ENCODE measurements around the gene OR2AT4.
"Not testable (repeated sequence)": the region's sequence is repeated elsewhere in the genome, so short reads cannot be mapped to it uniquely, and the experiment has no call there.

The OR2AT4 gene

DNA sequence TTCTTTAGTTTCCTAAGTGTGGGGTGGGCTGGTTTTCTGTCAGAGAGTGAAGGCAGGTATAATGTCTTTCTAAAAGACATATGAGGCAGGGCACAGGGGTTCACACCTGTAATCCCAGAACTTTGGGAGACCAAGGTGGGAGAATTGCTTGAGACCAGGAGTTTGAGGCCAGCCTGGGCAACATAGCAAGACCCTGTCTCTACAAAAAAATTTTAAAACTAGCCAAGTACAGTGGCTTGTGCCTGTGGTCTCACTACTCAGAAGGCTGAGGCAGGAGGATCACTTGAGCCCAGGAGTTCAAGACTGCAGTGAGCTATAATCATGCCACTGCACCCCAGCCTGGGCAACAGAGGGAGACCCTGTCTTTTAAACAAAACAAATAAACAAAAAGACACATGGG is 2.3 kb downstream of the OR2AT4 start:
- not testable (repeated sequence) for H3K36me3 Mint-ChIP-seq; H3K4me1 Mint-ChIP-seq; H3K4me3 Mint-ChIP-seq; DNase-seq; ATAC-seq (replicated peaks); H3K9me3 Mint-ChIP-seq; H3K27ac Mint-ChIP-seq
- H3K27me3 Mint-ChIP-seq = peaks cover 24 to 45% of the 10 kb centered on the region in 2 donors

DNA sequence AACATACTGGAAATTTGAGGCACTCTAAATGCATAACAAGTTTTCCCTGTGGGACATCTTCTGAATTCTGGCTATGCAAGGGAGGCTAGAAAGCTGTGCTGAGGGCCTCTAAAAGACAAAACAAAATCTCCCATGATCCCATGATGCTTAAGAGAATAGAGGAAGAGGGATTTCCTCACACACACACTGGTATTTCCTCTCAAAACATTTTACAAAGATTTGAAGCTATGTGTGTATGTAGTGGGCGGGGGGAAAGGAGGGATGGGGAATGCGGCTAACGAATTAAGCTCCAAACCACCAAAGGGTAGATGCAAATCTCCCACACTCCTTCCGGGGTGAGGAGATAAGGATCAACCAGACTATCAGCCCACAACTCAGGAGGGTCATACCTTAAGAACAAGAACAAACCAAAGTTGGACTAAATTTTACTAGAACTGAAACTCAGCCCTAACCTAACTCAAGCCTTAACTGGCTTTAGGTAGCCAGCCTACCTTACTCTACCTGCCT is 6.0 kb downstream of the OR2AT4 start:
- no peak overlapping the region for H3K27ac Mint-ChIP-seq
- H3K4me3 Mint-ChIP-seq = no peak overlapping the region
- no peaks in the 10 kb centered on the region for H3K4me1 Mint-ChIP-seq
- no peak for ATAC-seq (replicated peaks)
- no peak for DNase-seq
- peaks cover 6 to 12% of the 10 kb centered on the region in 2 donors for H3K9me3 Mint-ChIP-seq
- no peaks in the 10 kb centered on the region for H3K36me3 Mint-ChIP-seq
- peaks cover 24 to 40% of the 10 kb centered on the region in 2 donors for H3K27me3 Mint-ChIP-seq

DNA sequence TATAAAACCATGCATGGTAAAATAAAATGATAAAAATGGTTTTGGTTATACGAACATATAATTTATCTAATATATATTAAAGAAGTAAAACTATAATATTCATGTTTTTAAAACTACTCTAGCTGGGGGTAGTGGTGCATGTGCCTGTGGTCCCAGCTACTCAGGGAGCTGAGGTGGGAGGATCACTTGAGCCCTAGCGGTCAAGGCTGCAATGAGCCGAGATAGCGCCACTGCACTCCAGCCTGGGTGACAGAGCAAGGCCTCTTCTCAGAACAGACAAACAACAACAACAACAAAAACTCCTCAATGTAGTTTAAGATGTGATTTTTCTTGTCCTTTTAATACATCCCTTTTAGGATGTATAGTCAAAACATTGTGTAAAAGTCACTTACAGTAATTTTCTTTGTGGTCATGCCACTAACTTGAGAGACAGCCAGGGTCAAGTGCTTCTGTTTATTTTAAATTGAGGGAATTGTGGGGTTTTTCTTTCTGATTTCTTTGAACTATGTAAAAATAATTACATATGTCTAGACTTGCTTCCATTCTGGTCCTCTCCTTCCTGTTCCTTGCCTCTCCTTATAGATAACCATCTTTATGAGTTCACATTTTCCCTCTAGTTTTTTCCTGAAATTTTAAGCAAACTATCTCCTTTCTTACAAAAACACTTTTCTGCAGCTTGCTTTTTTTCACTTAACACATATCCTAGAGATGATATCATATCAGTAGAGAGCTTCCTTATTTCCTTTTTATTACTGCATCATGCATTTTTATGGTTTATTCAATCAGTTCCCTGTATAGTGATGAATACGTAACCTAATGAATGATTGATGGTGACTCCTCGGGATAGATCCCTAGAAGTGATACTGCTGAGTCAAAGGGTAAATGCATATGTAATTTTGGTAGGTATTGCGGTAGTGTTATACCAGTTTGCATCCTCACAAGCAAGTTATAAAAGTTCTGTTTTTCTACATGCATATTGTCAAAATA is 9.1 kb downstream of the OR2AT4 start:
- ATAC-seq (replicated peaks) (no peak), DNase-seq (no peak)
- H3K4me1 Mint-ChIP-seq = no peaks in the 10 kb centered on the region
- no peak overlapping the region for H3K27ac Mint-ChIP-seq
- H3K27me3 Mint-ChIP-seq = peaks cover 29 to 39% of the 10 kb centered on the region in 2 donors
- H3K9me3 Mint-ChIP-seq = peaks cover 6 to 12% of the 10 kb centered on the region in 2 donors
- H3K4me3 Mint-ChIP-seq = no peak overlapping the region
- H3K36me3 Mint-ChIP-seq = no peaks in the 10 kb centered on the region

DNA sequence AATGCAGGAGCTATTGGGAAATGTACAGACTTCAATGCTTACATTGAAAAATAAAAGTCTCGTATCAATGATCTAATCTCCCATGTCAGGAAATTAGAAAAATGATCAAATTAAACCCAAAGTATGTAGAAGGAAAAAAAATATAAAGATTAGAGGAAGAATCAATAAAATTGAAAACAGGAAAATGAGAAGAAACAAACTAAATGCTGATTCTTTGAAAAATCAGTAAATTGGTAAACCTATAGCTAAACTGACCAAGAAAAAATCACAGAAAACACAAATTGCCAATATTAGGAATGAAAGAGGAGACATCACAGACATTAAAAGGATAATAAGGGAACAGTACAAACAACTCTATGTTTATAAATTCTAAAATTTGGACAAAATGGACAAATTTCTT is 11.8 kb downstream of the OR2AT4 start:
- no peak for DNase-seq

DNA sequence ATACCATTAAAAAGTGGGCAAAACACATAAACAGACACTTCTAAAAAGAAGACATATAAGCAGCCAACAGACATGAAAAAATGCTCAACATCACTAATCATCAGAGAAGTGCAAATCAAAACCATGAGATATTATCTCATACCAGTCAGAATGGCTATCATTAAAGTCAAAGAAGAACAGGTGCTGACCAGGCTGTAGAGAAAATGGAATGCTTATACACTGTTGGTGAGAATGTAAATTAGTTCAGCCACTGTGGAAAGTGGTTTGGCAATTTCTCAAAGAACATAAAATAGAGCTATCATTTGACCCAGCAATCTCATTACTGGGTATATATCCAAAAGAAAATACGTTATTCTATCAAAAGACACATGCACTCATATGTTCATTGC is 13.5 kb downstream of the OR2AT4 start:
- Mint-ChIP-seq H3K4me3 (no peak overlapping the region), H3K36me3 (no peaks in the 10 kb centered on the region), H3K27me3 (peaks cover 29 to 32% of the 10 kb centered on the region in 2 donors), H3K27ac (no peak overlapping the region), H3K4me1 (peaks cover 0 to 3% of the 10 kb centered on the region in 2 donors), H3K9me3 (no peaks in the 10 kb centered on the region)
- DNase-seq (no peak), ATAC-seq (replicated peaks) (no peak)

More for the DNA sequence above, 11.8 kb downstream of the OR2AT4 start:
- H3K4me1 Mint-ChIP-seq = no peaks in the 10 kb centered on the region
- no peak overlapping the region for H3K27ac Mint-ChIP-seq
- H3K27me3 Mint-ChIP-seq = peaks cover 37 to 42% of the 10 kb centered on the region in 2 donors
- H3K9me3 Mint-ChIP-seq = peaks cover 0 to 5% of the 10 kb centered on the region in 2 donors
- H3K4me3 Mint-ChIP-seq = no peak overlapping the region
- no peak for ATAC-seq (replicated peaks)
- H3K36me3 Mint-ChIP-seq = no peaks in the 10 kb centered on the region

DNA sequence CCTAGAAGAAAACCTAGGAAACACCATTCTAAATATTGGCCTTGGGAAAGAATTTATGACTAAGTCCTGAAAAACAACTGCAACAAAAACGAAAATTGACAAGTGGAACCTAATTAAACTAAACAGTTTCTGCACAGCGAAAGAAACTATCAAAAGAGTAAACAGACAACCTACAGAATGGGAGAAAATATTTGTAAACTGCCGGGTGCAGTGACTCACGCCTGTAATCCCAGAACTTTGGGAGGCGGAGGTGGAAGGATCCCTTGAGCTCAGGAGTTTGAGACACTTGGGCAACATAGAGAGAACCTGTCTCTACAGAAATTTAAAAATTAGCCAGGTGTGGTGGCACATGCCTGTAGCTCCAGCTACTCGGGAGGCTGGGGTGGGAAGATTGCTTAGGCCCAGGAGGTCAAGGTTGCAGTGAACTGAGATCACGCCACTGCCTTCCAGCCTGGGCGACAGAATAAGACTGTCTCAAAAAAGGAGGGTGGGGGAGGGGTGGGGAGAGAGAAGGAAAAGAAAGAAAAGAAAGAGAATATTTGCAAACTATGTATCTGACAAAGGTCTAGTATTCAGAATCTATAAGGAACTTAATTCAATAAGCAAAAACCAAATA is 14.0 kb downstream of the OR2AT4 start:
- no peak for ATAC-seq (replicated peaks)
- H3K4me1 Mint-ChIP-seq = peaks cover 0 to 3% of the 10 kb centered on the region in 2 donors
- no peak overlapping the region for H3K4me3 Mint-ChIP-seq
- no peaks in the 10 kb centered on the region for H3K36me3 Mint-ChIP-seq
- H3K27ac Mint-ChIP-seq = no peak overlapping the region
- peaks cover 26 to 31% of the 10 kb centered on the region in 2 donors for H3K27me3 Mint-ChIP-seq
- no peaks in the 10 kb centered on the region for H3K9me3 Mint-ChIP-seq
- DNase-seq = no peak

DNA sequence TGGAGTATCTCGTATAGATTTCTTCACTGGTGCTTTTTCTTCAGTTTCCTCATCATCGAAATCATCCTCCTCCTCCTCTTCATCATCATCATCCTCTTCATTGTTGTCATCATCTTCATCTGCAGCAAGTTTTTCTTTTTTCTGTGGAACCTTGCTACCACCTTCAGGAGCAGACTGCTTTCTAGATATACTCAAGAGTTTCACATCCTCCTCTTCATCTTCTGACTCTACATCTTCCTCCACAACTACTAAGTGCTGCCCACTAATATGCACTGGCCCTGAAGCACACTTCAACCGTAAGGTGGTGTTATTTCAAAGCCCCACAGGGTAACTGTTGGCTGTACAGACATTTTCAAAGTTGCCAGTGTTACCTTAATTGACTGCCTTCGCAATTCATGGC is 17.1 kb downstream of the OR2AT4 start:
- peaks cover 0 to 3% of the 10 kb centered on the region in 2 donors for H3K4me1 Mint-ChIP-seq
- H3K36me3 Mint-ChIP-seq = no peaks in the 10 kb centered on the region
- no peak overlapping the region for H3K4me3 Mint-ChIP-seq
- H3K27ac Mint-ChIP-seq = no peak overlapping the region
- H3K27me3 Mint-ChIP-seq = peaks cover 24 to 33% of the 10 kb centered on the region in 2 donors
- ATAC-seq (replicated peaks) (no peak), DNase-seq (no peak)
- no peaks in the 10 kb centered on the region for H3K9me3 Mint-ChIP-seq

DNA sequence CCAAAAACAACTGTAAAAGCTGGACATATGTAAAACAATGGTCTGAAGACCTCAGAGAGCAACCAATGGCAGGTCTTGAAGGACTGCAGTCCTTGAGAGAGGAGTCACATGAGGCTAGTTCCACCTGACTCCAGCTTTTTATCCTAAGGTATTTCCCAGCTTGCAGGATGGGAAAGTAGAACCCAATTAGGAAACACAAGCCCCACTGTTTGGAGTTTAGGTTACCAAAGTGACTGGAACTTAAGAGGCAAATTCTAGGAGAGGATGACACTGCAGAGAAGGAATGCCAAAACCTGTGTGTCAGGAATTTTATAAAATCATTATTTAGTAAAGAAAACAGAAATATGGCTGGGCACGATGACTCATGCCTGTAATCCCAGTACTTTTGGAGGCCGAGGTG is 18.4 kb downstream of the OR2AT4 start:
- Mint-ChIP-seq H3K4me1 (peaks cover 0 to 3% of the 10 kb centered on the region in 2 donors), H3K36me3 (no peaks in the 10 kb centered on the region), H3K27ac (no peak overlapping the region), H3K9me3 (no peaks in the 10 kb centered on the region), H3K27me3 (peaks cover 18 to 26% of the 10 kb centered on the region in 2 donors), H3K4me3 (no peak overlapping the region)
- ATAC-seq (replicated peaks) (no peak), DNase-seq (no peak)

DNA sequence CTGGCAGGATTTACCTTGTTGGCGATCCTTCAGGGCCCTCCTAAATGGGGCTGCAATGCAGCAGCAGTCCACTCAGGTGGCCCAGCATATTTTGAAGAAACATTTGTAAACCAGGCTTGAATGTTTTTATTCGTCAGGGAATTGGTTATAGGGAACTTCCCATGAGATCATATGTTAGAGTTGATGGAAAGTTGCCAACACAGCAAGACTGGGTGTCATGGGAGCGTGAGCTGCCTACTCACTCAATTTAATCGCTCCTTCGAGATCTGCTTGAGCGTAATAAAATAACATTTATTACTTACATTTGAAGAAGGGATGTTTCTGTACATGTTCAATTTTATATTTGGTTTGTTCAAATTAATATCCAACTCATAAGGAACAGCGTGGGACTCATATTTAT is 19.4 kb downstream of the OR2AT4 start:
- H3K27ac Mint-ChIP-seq = no peak overlapping the region
- H3K9me3 Mint-ChIP-seq = no peaks in the 10 kb centered on the region
- H3K4me1 Mint-ChIP-seq = peaks cover 0 to 3% of the 10 kb centered on the region in 2 donors
- H3K27me3 Mint-ChIP-seq = peaks cover 13 to 26% of the 10 kb centered on the region in 2 donors
- H3K4me3 Mint-ChIP-seq = no peak overlapping the region
- no peaks in the 10 kb centered on the region for H3K36me3 Mint-ChIP-seq
- no peak for ATAC-seq (replicated peaks)
- no peak for DNase-seq

DNA sequence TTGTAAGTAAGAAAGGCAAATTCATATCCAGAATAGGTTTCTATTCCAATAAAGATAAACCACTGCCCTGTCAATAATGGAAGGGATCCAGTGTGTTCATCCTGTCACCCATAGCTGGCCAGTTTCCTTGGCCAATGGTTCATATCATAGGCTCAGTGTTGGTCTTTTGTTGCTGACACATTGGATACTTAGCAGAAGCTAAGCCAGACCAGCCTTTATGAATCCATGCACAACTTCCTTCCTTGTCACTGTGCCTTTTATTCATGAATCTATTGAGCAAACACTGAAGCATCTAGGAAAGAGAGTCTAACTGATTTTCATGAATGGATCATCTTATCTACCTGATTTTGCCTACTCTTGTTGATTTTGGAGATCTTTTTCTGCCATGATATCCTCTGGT is 20.0 kb downstream of the OR2AT4 start:
- Mint-ChIP-seq H3K27ac (no peak overlapping the region), H3K4me1 (peaks cover 0 to 3% of the 10 kb centered on the region in 2 donors), H3K36me3 (no peaks in the 10 kb centered on the region), H3K9me3 (no peaks in the 10 kb centered on the region), H3K27me3 (peaks cover 12 to 25% of the 10 kb centered on the region in 2 donors), H3K4me3 (no peak overlapping the region)
- ATAC-seq (replicated peaks) = no peak
- no peak for DNase-seq

DNA sequence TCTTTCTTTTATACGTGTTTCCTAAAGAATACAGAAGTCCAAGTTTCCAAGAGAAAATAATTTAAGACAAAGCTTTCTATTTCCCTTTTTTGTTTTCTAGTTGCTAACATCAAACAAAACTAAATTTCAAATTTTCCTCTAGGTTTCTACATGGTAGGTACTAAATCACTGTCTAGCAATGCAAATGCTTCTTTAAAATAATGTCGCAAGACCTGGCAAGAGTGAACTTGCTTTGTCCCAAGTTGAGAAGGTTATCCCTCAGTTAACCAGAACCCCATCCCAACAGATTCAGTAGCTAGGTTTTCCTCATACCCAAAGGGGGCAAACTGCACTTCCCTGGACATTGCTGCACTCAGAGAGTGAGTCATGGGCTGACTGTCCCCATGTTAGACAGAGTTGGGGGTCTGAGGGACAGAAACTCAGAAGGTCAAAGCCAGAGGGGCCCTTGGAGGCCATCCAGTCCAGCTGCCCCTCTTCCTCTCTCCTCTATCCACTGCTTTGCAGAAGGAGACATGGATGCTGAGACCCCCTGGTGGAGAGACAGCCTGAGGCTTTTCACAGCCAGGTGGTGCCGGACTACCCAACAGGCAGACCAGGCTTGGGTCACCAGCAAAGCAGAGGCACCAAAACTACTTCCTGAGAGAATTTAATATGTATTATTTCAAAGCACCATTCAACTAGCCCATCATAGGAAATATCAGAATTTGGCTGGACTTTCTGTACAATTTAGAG is 23.1 kb downstream of the OR2AT4 start:
- H3K36me3 Mint-ChIP-seq = no peaks in the 10 kb centered on the region
- no peak overlapping the region for H3K27ac Mint-ChIP-seq
- no peak for ATAC-seq (replicated peaks)

DNA sequence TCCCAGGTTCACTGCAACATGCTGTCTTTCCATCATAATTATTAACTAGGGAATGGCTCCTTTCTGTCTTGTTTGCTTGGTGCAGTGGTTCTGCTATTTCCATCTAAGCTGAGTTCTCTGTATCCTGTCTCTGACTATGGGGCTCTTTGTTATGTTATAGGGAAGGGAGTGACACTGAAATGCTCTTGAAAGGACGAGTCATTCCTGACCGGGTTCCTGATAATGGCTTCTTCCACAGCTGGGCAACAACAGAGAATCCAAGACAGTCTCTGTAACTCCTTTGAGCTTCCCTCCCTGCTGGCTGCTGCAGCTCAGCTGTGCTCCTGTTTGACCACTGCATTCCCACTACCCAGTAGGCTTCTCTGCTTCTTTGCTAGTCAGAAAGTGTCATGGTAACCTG is 24.1 kb downstream of the OR2AT4 start:
- H3K4me1 Mint-ChIP-seq = no peaks in the 10 kb centered on the region
- H3K4me3 Mint-ChIP-seq = no peak overlapping the region
- no peak for DNase-seq
- peaks cover 0 to 3% of the 10 kb centered on the region in 2 donors for H3K9me3 Mint-ChIP-seq
- no peaks in the 10 kb centered on the region for H3K36me3 Mint-ChIP-seq
- peaks cover 23 to 34% of the 10 kb centered on the region in 2 donors for H3K27me3 Mint-ChIP-seq
- no peak for ATAC-seq (replicated peaks)
- H3K27ac Mint-ChIP-seq = no peak overlapping the region

More for the DNA sequence above, 23.1 kb downstream of the OR2AT4 start:
- Mint-ChIP-seq H3K4me3 (no peak overlapping the region), H3K9me3 (peaks cover 0 to under 1% of the 10 kb centered on the region in 2 donors), H3K4me1 (no peaks in the 10 kb centered on the region), H3K27me3 (peaks cover 16 to 33% of the 10 kb centered on the region in 2 donors)
- no peak for DNase-seq

DNA sequence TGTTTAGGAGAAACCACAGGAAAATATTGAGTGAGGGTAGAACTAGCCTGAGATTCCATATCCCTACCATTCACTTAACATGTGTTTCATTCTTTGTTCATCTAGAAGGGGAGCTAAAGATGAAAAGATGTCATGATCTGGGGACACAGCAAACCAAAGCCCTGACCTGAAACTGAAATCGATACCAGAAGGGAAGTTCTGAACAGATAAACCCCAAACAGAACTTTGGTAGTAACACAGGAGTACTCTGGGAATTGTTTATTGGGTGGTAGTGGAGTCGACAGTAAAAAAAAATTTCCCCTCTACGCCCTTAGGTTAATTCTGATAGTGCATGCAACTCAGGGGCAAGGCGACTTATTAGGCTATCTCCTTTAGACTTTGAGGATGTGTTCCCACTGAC is 27.2 kb downstream of the OR2AT4 start:
- H3K27ac Mint-ChIP-seq = no peak overlapping the region
- no peak for DNase-seq
- no peak overlapping the region for H3K4me3 Mint-ChIP-seq
- no peaks in the 10 kb centered on the region for H3K4me1 Mint-ChIP-seq
- peaks cover 27 to 39% of the 10 kb centered on the region in 2 donors for H3K27me3 Mint-ChIP-seq
- no peaks in the 10 kb centered on the region for H3K36me3 Mint-ChIP-seq
- no peak for ATAC-seq (replicated peaks)
- peaks cover 0 to 3% of the 10 kb centered on the region in 2 donors for H3K9me3 Mint-ChIP-seq

DNA sequence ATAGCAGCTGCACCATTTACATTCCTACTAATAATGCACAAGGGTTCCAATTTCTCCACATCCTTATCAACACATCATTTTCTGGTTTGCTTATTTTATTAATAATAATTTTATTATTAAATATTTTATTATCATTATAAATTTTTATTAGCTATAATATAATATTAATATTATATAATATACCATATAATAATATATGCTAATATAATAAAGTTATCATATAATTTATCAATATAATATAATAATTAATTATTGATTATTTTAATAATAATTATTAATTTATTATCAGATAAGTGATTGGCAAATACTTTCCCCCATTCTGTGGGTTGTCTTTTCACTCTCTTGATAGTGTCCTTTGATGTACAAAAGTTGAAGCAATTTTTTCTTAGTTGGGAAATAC is 27.7 kb downstream of the OR2AT4 start:
- H3K4me1 Mint-ChIP-seq = no peaks in the 10 kb centered on the region
- no peak overlapping the region for H3K27ac Mint-ChIP-seq
- H3K27me3 Mint-ChIP-seq = peaks cover 27 to 39% of the 10 kb centered on the region in 2 donors
- no peak overlapping the region for H3K4me3 Mint-ChIP-seq
- H3K36me3 Mint-ChIP-seq = no peaks in the 10 kb centered on the region
- ATAC-seq (replicated peaks) (no peak), DNase-seq (no peak)
- H3K9me3 Mint-ChIP-seq = peaks cover 0 to 3% of the 10 kb centered on the region in 2 donors
